K562 (cell line): ENCODE measurements around the gene ZNF124. TPM values are rescaled to one million over a fixed set of nuclear protein-coding genes. Genes with fewer than 3 reads are reported as not detected.

Experiments
- HINFP ChIP-seq: fragments of 450-650 bp; conservative IDR thresholded peaks from 2 replicates; pipeline ENCODE4 v1.6.1; 2016; ENCODE audit warnings: missing genetic modification characterization, low read depth, mild to moderate bottlenecking, control low read depth, missing compliant biosample characterization
- MBD1 ChIP-seq: fragments of 250-450 bp; sonication (Bioruptor Pico); IDR thresholded peaks from 2 replicates; pipeline ENCODE4 v1.8.0; 2022; ENCODE audit warnings: inconsistent platforms
- PHB2 ChIP-seq: fragments of 450-650 bp; IDR thresholded peaks from 2 replicates; pipeline ENCODE4 v1.6.1; 2017; ENCODE audit warnings: low read depth
- RBM22 ChIP-seq: fragments of 200-400 bp; formaldehyde crosslinking; IDR thresholded peaks from 2 replicates; pipeline ENCODE4 v1.6.1; 2018; ENCODE audit warnings: low read length, low read depth; ENCODE audit not compliant: poor library complexity, severe bottlenecking
- SMC3 ChIP-seq: conservative IDR thresholded peaks from 2 replicates; pipeline ENCODE4 v1.6.1; 2011; ENCODE audit warnings: low read depth, low read length, improper control_type of control experiment; ENCODE audit not compliant: insufficient read depth
- ZNF175 ChIP-seq: fragments of 200-800 bp; sonication (Bioruptor generic); IDR thresholded peaks from 2 replicates; pipeline ENCODE4 v1.6.1; 2016; ENCODE audit warnings: low read depth, mild to moderate bottlenecking, missing genetic modification characterization, missing compliant biosample characterization
- ZNF384 ChIP-seq: IDR thresholded peaks from 2 replicates; pipeline ENCODE4 v1.6.1; 2012; ENCODE audit warnings: low read depth, low read length, improper control_type of control experiment
- ZNF717 ChIP-seq: fragments of 250-450 bp; sonication (Bioruptor Pico); IDR thresholded peaks from 2 replicates; pipeline ENCODE4 v1.5.0; 2021
- polyA plus RNA-seq, 8 experiments: library from polyadenylated mRNA; depleted of rRNA in 4 of 8; stranded (reverse) in 5 of 8; unstranded in 3 of 8; fragments of >200 nt; fragmentation: Nextera tagmentation in 2 of 8; fragmentation: Illumina TruSeq in 1 of 8; extraction: Ambion mirVana in 2 of 8; extraction: Trizol in 1 of 8; gene quantifications; 2 replicates each; pipeline versions ENCODE4 v1.2.1 to v1.2.3, GENCODE V29; 2011 to 2014; ENCODE audit warnings: inconsistent platforms in 1 of 8, missing spikeins in 1 of 8
- total RNA-seq, 7 experiments: library from RNA; depleted of rRNA in 6 of 7; stranded (reverse); fragments of >200 nt in 6 of 7; fragmentation: Illumina TruSeq in 2 of 7; extraction: Trizol in 2 of 7; gene quantifications; 2 replicates each; pipeline versions ENCODE4 v1.2.1 to v1.2.3, GENCODE V29; 2011 to 2021; ENCODE audit warnings: low replicate concordance in 1 of 7
- TF ChIP-seq, protein P1 (sequence below), 2 experiments: IDR thresholded peaks; 2 replicates each; pipeline ENCODE4 v1.6.1; 2012; ENCODE audit warnings: improper control_type of control experiment in 2 of 2, low read depth in 2 of 2, low read length in 2 of 2, borderline replicate concordance in 1 of 2
- TF ChIP-seq, protein P2 (sequence below): IDR thresholded peaks from 2 replicates; pipeline ENCODE4 v1.6.1; 2016; ENCODE audit warnings: missing genetic modification characterization, missing compliant biosample characterization
- TF ChIP-seq, protein P3 (sequence below): fragments of 250-450 bp; sonication (Bioruptor Pico); IDR thresholded peaks from 2 replicates; pipeline ENCODE4 v1.8.0; 2022; ENCODE audit warnings: moderate library complexity, mild to moderate bottlenecking, inconsistent platforms

The ZNF124 gene
- total and polyA plus RNA-seq, 9 of the 15 experiments (the other 6 are each of a cell fraction or from before 2014, with no cell fraction given) = 7.6 to 71.5 (median 20.2) TPM

DNA sequence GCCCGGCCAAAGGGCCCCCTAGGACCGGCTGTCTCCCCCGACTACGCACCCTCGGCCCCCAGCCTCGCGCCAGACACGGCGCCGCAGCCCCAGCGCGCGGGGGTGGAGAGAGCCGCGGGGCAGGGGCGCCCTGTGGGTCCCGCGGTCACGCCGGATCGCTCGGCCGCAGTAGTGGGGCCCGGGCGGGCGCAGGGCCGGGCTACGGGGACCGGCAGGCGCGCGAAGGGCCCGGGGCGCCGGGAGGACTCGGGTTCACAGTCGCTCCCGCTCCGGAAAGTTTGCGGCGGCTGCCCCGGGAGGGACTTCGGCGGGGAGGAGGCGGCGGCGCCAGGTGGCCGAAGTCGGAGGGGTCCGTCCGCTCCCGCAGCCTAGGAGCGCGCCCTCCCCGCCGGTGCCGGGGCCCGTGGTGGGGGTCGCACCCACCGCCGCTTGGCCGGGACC lies 60.5 kb downstream of the ZNF124 start (continued):
- TF ChIP-seq, protein P1, sequence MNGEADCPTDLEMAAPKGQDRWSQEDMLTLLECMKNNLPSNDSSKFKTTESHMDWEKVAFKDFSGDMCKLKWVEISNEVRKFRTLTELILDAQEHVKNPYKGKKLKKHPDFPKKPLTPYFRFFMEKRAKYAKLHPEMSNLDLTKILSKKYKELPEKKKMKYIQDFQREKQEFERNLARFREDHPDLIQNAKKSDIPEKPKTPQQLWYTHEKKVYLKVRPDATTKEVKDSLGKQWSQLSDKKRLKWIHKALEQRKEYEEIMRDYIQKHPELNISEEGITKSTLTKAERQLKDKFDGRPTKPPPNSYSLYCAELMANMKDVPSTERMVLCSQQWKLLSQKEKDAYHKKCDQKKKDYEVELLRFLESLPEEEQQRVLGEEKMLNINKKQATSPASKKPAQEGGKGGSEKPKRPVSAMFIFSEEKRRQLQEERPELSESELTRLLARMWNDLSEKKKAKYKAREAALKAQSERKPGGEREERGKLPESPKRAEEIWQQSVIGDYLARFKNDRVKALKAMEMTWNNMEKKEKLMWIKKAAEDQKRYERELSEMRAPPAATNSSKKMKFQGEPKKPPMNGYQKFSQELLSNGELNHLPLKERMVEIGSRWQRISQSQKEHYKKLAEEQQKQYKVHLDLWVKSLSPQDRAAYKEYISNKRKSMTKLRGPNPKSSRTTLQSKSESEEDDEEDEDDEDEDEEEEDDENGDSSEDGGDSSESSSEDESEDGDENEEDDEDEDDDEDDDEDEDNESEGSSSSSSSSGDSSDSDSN (IDR thresholded peaks at IDR 0.05; ENCODE audit: borderline replicate concordance in 1 of 2, low read depth in 2 of 2, low read length in 2 of 2) = 0 out of 4 replicates have a peak, but pooled peaks of 1 of the 2 experiments have one; percentile 7
- TF ChIP-seq, protein P2, sequence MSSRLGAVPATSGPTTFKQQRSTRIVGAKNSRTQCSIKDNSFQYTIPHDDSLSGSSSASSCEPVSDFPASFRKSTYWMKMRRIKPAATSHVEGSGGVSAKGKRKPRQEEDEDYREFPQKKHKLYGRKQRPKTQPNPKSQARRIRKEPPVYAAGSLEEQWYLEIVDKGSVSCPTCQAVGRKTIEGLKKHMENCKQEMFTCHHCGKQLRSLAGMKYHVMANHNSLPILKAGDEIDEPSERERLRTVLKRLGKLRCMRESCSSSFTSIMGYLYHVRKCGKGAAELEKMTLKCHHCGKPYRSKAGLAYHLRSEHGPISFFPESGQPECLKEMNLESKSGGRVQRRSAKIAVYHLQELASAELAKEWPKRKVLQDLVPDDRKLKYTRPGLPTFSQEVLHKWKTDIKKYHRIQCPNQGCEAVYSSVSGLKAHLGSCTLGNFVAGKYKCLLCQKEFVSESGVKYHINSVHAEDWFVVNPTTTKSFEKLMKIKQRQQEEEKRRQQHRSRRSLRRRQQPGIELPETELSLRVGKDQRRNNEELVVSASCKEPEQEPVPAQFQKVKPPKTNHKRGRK = no peak
- TF ChIP-seq, protein P3, sequence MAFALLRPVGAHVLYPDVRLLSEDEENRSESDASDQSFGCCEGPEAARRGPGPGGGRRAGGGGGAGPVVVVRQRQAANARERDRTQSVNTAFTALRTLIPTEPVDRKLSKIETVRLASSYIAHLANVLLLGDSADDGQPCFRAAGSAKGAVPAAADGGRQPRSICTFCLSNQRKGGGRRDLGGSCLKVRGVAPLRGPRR = no peak
- TF ChIP-seq RBM22 = peak; percentile 34
- TF ChIP-seq ZNF717 (CRISPR knock-in tag) = no peak
- TF ChIP-seq MBD1 (CRISPR knock-in tag) = no peak
- TF ChIP-seq ZNF175 = 0 out of 2 replicates have a peak, but pooled peaks have one; percentile 24
- TF ChIP-seq HINFP (tag) = no peak
- TF ChIP-seq PHB2 = no peak
- no peak for TF ChIP-seq ZNF384
- no peak for TF ChIP-seq SMC3
- TF ChIP-seq, all 486 proteins: peak for 20
